Small intestine (tissue), 7 donors: ENCODE measurements around the gene CEP350. TPM values are rescaled to one million over a fixed set of nuclear protein-coding genes. Genes with fewer than 3 reads are reported as not detected.

Experiments
- DNase-seq, 2 donors: peaks; one replicate each; pipeline versions ENCODE4 v3.0.0 to v3.0.0-alpha.2; 2013
- FAIRE-seq: peaks from 2 replicates; lab custom pipeline; 2012; peaks lifted over from hg19 to GRCh38; lab: Jason Lieb, UNC
- H3K27ac ChIP-seq, 3 donors: one replicate each; pipeline ENCODE4 v1.5.1; 2013; ENCODE audit warnings: low read length in 2 of 3, mild to moderate bottlenecking in 2 of 3, control low read depth in 1 of 3, inconsistent platforms in 1 of 3, low read depth in 1 of 3, moderate library complexity in 1 of 3
- H3K27me3 ChIP-seq, 3 donors: one replicate each; pipeline ENCODE4 v1.6.1; 2013; ENCODE audit warnings: low read length in 3 of 3, inconsistent platforms in 1 of 3; ENCODE audit not compliant: control insufficient read depth in 3 of 3, insufficient read depth in 3 of 3
- H3K36me3 ChIP-seq, 3 donors: one replicate each; pipeline ENCODE4 v1.6.1; 2013; ENCODE audit warnings: low read length in 3 of 3, inconsistent platforms in 1 of 3, low read depth in 1 of 3, mild to moderate bottlenecking in 1 of 3, moderate library complexity in 1 of 3; ENCODE audit not compliant: control insufficient read depth in 3 of 3, insufficient read depth in 2 of 3
- H3K4me1 ChIP-seq, 3 donors: one replicate each; pipeline ENCODE4 v1.6.1; 2013; ENCODE audit warnings: low read length in 2 of 3, inconsistent platforms in 1 of 3, low read depth in 1 of 3, mild to moderate bottlenecking in 1 of 3, moderate library complexity in 1 of 3; ENCODE audit not compliant: control insufficient read depth in 3 of 3, insufficient read depth in 2 of 3
- H3K4me3 ChIP-seq, 3 donors: one replicate each; pipeline ENCODE4 v1.5.1; 2013; ENCODE audit warnings: low read length in 3 of 3, control low read depth in 1 of 3, inconsistent platforms in 1 of 3, low read depth in 1 of 3, mild to moderate bottlenecking in 1 of 3, moderate library complexity in 1 of 3
- H3K9me3 ChIP-seq, 2 donors: one replicate each; pipeline ENCODE4 v1.6.1; 2013; ENCODE audit warnings: low read depth in 1 of 2, low read length in 1 of 2; ENCODE audit not compliant: control insufficient read depth in 2 of 2, insufficient read depth in 1 of 2
- WGBS, 3 donors: extraction: QIAGEN DNeasy Blood & Tissue Kit; methylation state at CpG; one replicate each; pipeline ENCODE4 v1.1.7; 2013; 5-methylcytosine and 5-hydroxymethylcytosine counted together
- polyA plus RNA-seq, 4 donors: library from polyadenylated mRNA; stranded (reverse) in 3 of 4; unstranded in 1 of 4; fragments of 200-250 nt in 3 of 4; fragments of 120-200 nt in 1 of 4; gene quantifications; one replicate each; pipeline versions ENCODE4 v1.2.1 to v1.2.3, GENCODE V29; 2013
- donor health status: healthy with polysubstance abuse.
- donor health status: control.
- donor health status: control.
- donor health status: Bipolar disorder and iron deficiency.
- donor health status: healthy.

The CEP350 gene
- polyA plus RNA-seq, 4 donors = 5.9 to 53.2 (median 9.2) TPM

- H3K4me1 ChIP-seq = peaks cover 0 to 2% (median under 1%) of the 10 kb centered on the region in 3 donors
Observed at GRCh38 chr1:179923029-179923428, 31.6 kb upstream of the CEP350 start.

GRCh38 chr1:179924268-179924667, 30.3 kb upstream of the CEP350 start:
- no peak overlapping the region for H3K27ac ChIP-seq
- H3K36me3 ChIP-seq = peaks cover 0 to 7% (median 3%) of the 10 kb centered on the region in 3 donors
- peaks cover 0 to 3% (median 2%) of the 10 kb centered on the region in 3 donors for H3K4me1 ChIP-seq
- H3K27me3 ChIP-seq = no peaks in the 10 kb centered on the region
- H3K4me3 ChIP-seq = no peak overlapping the region
- no peak for FAIRE-seq
- DNase-seq = no peak
- 88 to 100% (median 100%) methylated on average over 1 of the region's 1 CpG for WGBS, 3 donors
- no peaks in the 10 kb centered on the region for H3K9me3 ChIP-seq

More at GRCh38 chr1:179923029-179923428, 31.6 kb upstream of the CEP350 start:
- Histone ChIP-seq H3K36me3 (peaks cover under 1 to 8% (median 6%) of the 10 kb centered on the region in 3 donors), H3K9me3 (no peaks in the 10 kb centered on the region), H3K4me3 (no peak overlapping the region), H3K27ac (no peak overlapping the region), H3K27me3 (no peaks in the 10 kb centered on the region)
- FAIRE-seq (no peak), DNase-seq (no peak)

GRCh38 chr1:179925302-179925701, 29.3 kb upstream of the CEP350 start:
- H3K4me1 ChIP-seq = peaks cover 0 to 3% (median 2%) of the 10 kb centered on the region in 3 donors
- no peak for FAIRE-seq
- no peak overlapping the region for H3K27ac ChIP-seq
- 91 to 94% (median 92%) methylated on average over 5 of the region's 5 CpGs for WGBS, 3 donors
- DNase-seq = no peak
- no peaks in the 10 kb centered on the region for H3K27me3 ChIP-seq
- H3K9me3 ChIP-seq = no peaks in the 10 kb centered on the region
- peaks cover 0 to 5% (median 3%) of the 10 kb centered on the region in 3 donors for H3K36me3 ChIP-seq
- no peak overlapping the region for H3K4me3 ChIP-seq

GRCh38 chr1:179925922-179926849, 28.4 kb upstream of the CEP350 start:
- Histone ChIP-seq H3K36me3 (peaks cover 0 to 3% (median 0%) of the 10 kb centered on the region in 3 donors), H3K27me3 (no peaks in the 10 kb centered on the region), H3K27ac (no peak overlapping the region), H3K4me1 (peaks cover 0 to 3% (median 2%) of the 10 kb centered on the region in 3 donors), H3K9me3 (no peaks in the 10 kb centered on the region), H3K4me3 (no peak overlapping the region)
- WGBS, 3 donors = 78 to 79% (median 78%) methylated on average over 4 of the region's 4 CpGs
- no peak for FAIRE-seq
- DNase-seq = no peak

- H3K9me3 ChIP-seq = no peaks in the 10 kb centered on the region
- DNase-seq (no peak), FAIRE-seq (no peak)
- peaks cover 0 to 3% (median 2%) of the 10 kb centered on the region in 3 donors for H3K4me1 ChIP-seq
- H3K27ac ChIP-seq = no peak overlapping the region
- no peaks in the 10 kb centered on the region for H3K36me3 ChIP-seq
- 97% methylated on average over 3 of the region's 3 CpGs for WGBS, 3 donors
- H3K4me3 ChIP-seq = no peak overlapping the region
- H3K27me3 ChIP-seq = no peaks in the 10 kb centered on the region
Observed at GRCh38 chr1:179926850-179927205, 27.8 kb upstream of the CEP350 start.

GRCh38 chr1:179929955-179930798, 24.4 kb upstream of the CEP350 start:
- peak overlapping the region in 1 of 3 donors; percentile 32 for H3K27ac ChIP-seq
- FAIRE-seq (no peak), DNase-seq (peak; percentile 77 to 93)
- H3K9me3 ChIP-seq = peaks cover 0 to 3% of the 10 kb centered on the region in 2 donors
- H3K27me3 ChIP-seq = no peaks in the 10 kb centered on the region
- no peak overlapping the region for H3K4me3 ChIP-seq
- H3K4me1 ChIP-seq = peaks cover 0 to 3% (median 2%) of the 10 kb centered on the region in 3 donors
- no peaks in the 10 kb centered on the region for H3K36me3 ChIP-seq
- WGBS, 3 donors = 6 to 32% (median 21%) methylated on average over 2 of the region's 2 CpGs

- FAIRE-seq (no peak), DNase-seq (peak; percentile 57 to 88)
- Histone ChIP-seq H3K9me3 (peaks cover 0 to 3% of the 10 kb centered on the region in 2 donors), H3K27ac (no peak overlapping the region), H3K4me1 (peaks cover 0 to 3% (median 2%) of the 10 kb centered on the region in 3 donors), H3K4me3 (no peak overlapping the region), H3K27me3 (no peaks in the 10 kb centered on the region), H3K36me3 (no peaks in the 10 kb centered on the region)
- WGBS, 3 donors = 17 to 66% (median 43%) methylated on average over 3 of the region's 3 CpGs
Observed at GRCh38 chr1:179930867-179931266, 23.7 kb upstream of the CEP350 start.

GRCh38 chr1:179933219-179933618, 21.4 kb upstream of the CEP350 start:
- Histone ChIP-seq H3K4me1 (no peaks in the 10 kb centered on the region), H3K36me3 (no peaks in the 10 kb centered on the region), H3K27me3 (no peaks in the 10 kb centered on the region), H3K27ac (no peak overlapping the region), H3K9me3 (peaks cover 0 to 3% of the 10 kb centered on the region in 2 donors), H3K4me3 (no peak overlapping the region)
- no peak for FAIRE-seq
- WGBS, 3 donors = 69 to 85% (median 82%) methylated on average over 2 of the region's 2 CpGs
- peak in 1 of 2 donors; percentile 67 for DNase-seq
